ENCODE data around the gene CSRP1. TPM values are rescaled to one million over a fixed set of nuclear protein-coding genes. Genes with fewer than 3 reads are reported as not detected.

The CSRP1 gene
- total RNA-seq, 4 donors from 2014 or later, result 913 to 2,516 (median 1,349) TPM

GRCh38 chr1:201488830-201489589 is 17.9 kb downstream of the CSRP1 start:
- TF ChIP-seq CTCF (IDR thresholded peaks at IDR 0.05), result no peak
- TF ChIP-seq POLR2A (IDR thresholded peaks at IDR 0.05), result no peak
- peak; percentile 71 to 82 for DNase-seq
- no peak overlapping the region for H3K4me3 ChIP-seq
- no peaks in the 10 kb centered on the region for H3K9me3 ChIP-seq
- H3K27ac ChIP-seq, result peak overlapping the region; percentile 97 to 99
- intact Hi-C loops (cut with DNase I; ENCODE audit: low total_unique reads), result no loop called here
- peaks cover 34 to 55% of the 10 kb centered on the region in 2 donors for H3K4me1 ChIP-seq
- no peaks in the 10 kb centered on the region for H3K36me3 ChIP-seq
- no peaks in the 10 kb centered on the region for H3K27me3 ChIP-seq

GRCh38 chr1:201487742-201488141 is 19.2 kb downstream of the CSRP1 start:
- no peak for DNase-seq
- intact Hi-C loops (cut with DNase I; ENCODE audit: low total_unique reads), result no loop called here
- no peaks in the 10 kb centered on the region for H3K36me3 ChIP-seq
- no peaks in the 10 kb centered on the region for H3K9me3 ChIP-seq
- no peak for TF ChIP-seq CTCF (IDR thresholded peaks at IDR 0.05)
- no peak for TF ChIP-seq POLR2A (IDR thresholded peaks at IDR 0.05)
- H3K27me3 ChIP-seq, result no peaks in the 10 kb centered on the region
- peak overlapping the region; percentile 97 to 99 for H3K27ac ChIP-seq
- H3K4me1 ChIP-seq, result peaks cover 31 to 42% of the 10 kb centered on the region in 2 donors
- H3K4me3 ChIP-seq, result no peak overlapping the region

- H3K9me3 ChIP-seq, result no peaks in the 10 kb centered on the region
- peaks cover 28 to 50% of the 10 kb centered on the region in 2 donors for H3K4me1 ChIP-seq
- TF ChIP-seq POLR2A (IDR thresholded peaks at IDR 0.05) (no peak), CTCF (IDR thresholded peaks at IDR 0.05) (no peak)
- intact Hi-C loops (cut with DNase I; ENCODE audit: low total_unique reads), result no loop called here
- H3K36me3 ChIP-seq, result no peaks in the 10 kb centered on the region
- H3K4me3 ChIP-seq, result no peak overlapping the region
- peak overlapping the region; percentile 97 to 99 for H3K27ac ChIP-seq
- H3K27me3 ChIP-seq, result no peaks in the 10 kb centered on the region
- no peak for DNase-seq
Measured at GRCh38 chr1:201486187-201486586, 20.7 kb downstream of the CSRP1 start.

GRCh38 chr1:201485184-201485774 is 21.6 kb downstream of the CSRP1 start:
- TF ChIP-seq POLR2A (IDR thresholded peaks at IDR 0.05), result no peak
- no peak for TF ChIP-seq CTCF (IDR thresholded peaks at IDR 0.05)
- intact Hi-C loops (cut with DNase I; ENCODE audit: low total_unique reads), result no loop called here
- H3K4me3 ChIP-seq, result no peak overlapping the region
- DNase-seq, result no peak
- no peaks in the 10 kb centered on the region for H3K9me3 ChIP-seq
- peak overlapping the region; percentile 97 to 99 for H3K27ac ChIP-seq
- H3K36me3 ChIP-seq, result no peaks in the 10 kb centered on the region
- H3K4me1 ChIP-seq, result peaks cover 20 to 44% of the 10 kb centered on the region in 2 donors
- H3K27me3 ChIP-seq, result no peaks in the 10 kb centered on the region

- TF ChIP-seq CTCF (IDR thresholded peaks at IDR 0.05) (no peak), POLR2A (IDR thresholded peaks at IDR 0.05) (no peak)
- Histone ChIP-seq H3K27me3 (no peaks in the 10 kb centered on the region), H3K9me3 (no peaks in the 10 kb centered on the region), H3K4me3 (no peak overlapping the region), H3K4me1 (peaks cover 6 to 26% of the 10 kb centered on the region in 2 donors), H3K27ac (peak overlapping the region; percentile 71 to 97), H3K36me3 (no peaks in the 10 kb centered on the region)
- intact Hi-C loops (cut with DNase I; ENCODE audit: low total_unique reads), result loop anchor here (2.0 kb wide), 1 partner anchor 29 kb away; no protein-coding TSS in a partner anchor
- peak in 1 of 2 donors; percentile 18 for DNase-seq
Measured at GRCh38 chr1:201483373-201483949, 23.5 kb downstream of the CSRP1 start.
